NT2/D1 (cell line): ENCODE results near the gene IBA57.

Experiments used
- SUZ12 ChIP-seq: IDR thresholded peaks from 2 replicates; pipeline ENCODE4 v1.6.1; 2011; ENCODE audit not compliant: insufficient read length, insufficient read depth; ENCODE audit errors: extremely low read depth
- YY1 ChIP-seq: IDR thresholded peaks from 2 replicates; pipeline ENCODE4 v1.6.1; 2011; ENCODE audit not compliant: insufficient read length, insufficient read depth
- ZNF274 ChIP-seq: IDR thresholded peaks from 2 replicates; pipeline ENCODE4 v1.6.1; 2011; ENCODE audit warnings: mild to moderate bottlenecking, low read depth, low read length

DNA sequence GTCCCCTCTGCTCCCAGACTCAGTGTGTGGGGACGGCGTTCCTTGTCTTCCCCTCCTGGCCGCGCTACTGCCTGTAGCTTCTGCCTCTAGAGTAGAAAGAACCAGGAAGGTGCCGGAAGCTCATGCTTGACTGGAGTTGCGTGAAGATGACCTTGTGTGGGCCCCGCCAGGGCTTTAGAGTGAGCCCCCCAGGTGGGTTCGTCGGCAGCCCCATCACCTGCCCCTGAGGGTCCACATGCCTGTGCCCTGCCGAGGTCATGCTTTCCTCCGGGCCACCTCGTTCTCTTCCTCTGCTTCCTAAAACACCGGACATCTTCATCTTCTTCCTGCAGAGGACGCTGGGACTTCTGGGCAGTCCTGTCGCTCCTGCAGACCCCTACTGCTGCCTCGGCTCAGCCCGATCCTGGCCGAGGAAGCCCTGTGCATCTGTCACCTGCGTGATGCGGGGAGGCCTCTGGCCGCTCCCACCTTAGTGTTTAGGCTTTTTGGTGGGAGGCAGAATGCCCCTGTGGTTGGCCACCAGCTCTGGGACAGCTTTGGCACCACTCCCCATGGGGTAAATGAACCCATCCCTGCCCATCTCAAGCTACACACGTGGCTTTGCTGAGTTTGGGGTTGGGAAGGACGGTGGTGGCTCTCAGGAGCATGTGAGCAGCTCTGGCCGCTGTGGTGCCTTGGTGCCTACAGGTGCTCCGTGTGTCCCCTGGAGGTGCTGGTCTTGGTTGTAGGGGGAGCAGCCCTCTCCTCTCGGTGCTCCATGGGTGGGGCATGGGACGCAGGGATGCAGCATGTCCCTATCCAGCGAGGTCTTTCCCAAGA, 54.6 kb downstream of the IBA57 start:
- no peak for TF ChIP-seq YY1
- TF ChIP-seq ZNF274: no peak
- TF ChIP-seq SUZ12: no peak
